ENCODE data around the gene KSR2. TPM values are rescaled to one million over a fixed set of nuclear protein-coding genes. Genes with fewer than 3 reads are reported as not detected.

KSR2 gene
- total RNA-seq, 1 experiment from 2014 or later, result 0.15 TPM

DNA sequence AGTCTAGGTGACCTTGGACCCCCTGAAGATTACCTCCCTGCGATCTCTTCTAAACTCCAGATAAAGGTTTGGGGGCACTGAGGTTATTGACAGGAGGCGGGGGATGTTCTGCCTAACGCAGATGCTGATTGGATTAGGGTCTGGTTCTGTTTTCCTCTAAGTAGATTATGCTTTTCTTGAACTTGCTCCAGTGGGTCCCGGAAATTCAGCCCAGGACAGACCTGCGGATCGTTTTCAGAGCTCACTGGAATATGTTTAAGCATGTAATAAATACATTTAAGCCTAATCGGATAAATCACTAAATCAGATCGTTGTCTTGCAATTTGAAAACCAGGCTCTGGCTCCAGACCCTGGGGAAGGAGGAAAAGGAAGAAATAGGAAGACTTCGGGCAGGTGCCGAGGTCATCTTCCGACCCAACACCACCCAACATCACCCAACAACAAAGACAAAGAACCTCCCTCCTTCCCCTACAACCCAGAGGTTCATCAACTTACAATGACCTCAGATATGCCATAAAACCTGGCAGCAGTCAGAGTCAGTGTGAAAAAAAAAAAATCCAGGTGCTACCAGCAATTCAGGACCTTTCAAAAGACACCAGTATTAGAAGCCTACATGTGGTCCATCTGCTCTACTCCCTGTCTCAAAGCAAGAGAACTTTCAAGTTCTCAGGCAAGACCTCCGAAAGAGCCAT is 148.4 kb downstream of the KSR2 start:
- CTCF ChIA-PET, result no interaction called here
- POLR2A ChIA-PET, result no interaction called here
- intact Hi-C loops (cut with micrococcal nuclease; ENCODE audit: unreplicated experiment) (no loop called here), in situ Hi-C loops (cut with HindIII; ENCODE audit: low pct_unique_long_range_greater_than_20kb, low sequenced_read_pairs) (no loop called here)
- H3K4me1 ChIP-seq (ENCODE audit: control insufficient read depth, insufficient read depth, low read length), result no peaks in the 10 kb centered on the region
- no peak overlapping the region for H3K4me3 ChIP-seq (ENCODE audit: low read depth in 2 of 2, low read length in 2 of 2)
- no TSS peak for BruUV-seq (replicated peaks)
- no peak overlapping the region for H3K27ac ChIP-seq (ENCODE audit: low read length)
- H3K27me3 ChIP-seq (ENCODE audit: control insufficient read depth, insufficient read depth, low read length), result peaks cover 3% of the 10 kb centered on the region; the same call in 1 of the 2 replicates
- H3K9me3 ChIP-seq (ENCODE audit: control insufficient read depth, insufficient read depth, low read depth, low read length), result no peaks in the 10 kb centered on the region
- H3K36me3 ChIP-seq (ENCODE audit: control insufficient read depth, insufficient read depth, low read length), result no peaks in the 10 kb centered on the region
- no peak for ATAC-seq
- DNase-seq (ENCODE audit: low read depth, low spot score), result no peak
- TF ChIP-seq, protein P1, sequence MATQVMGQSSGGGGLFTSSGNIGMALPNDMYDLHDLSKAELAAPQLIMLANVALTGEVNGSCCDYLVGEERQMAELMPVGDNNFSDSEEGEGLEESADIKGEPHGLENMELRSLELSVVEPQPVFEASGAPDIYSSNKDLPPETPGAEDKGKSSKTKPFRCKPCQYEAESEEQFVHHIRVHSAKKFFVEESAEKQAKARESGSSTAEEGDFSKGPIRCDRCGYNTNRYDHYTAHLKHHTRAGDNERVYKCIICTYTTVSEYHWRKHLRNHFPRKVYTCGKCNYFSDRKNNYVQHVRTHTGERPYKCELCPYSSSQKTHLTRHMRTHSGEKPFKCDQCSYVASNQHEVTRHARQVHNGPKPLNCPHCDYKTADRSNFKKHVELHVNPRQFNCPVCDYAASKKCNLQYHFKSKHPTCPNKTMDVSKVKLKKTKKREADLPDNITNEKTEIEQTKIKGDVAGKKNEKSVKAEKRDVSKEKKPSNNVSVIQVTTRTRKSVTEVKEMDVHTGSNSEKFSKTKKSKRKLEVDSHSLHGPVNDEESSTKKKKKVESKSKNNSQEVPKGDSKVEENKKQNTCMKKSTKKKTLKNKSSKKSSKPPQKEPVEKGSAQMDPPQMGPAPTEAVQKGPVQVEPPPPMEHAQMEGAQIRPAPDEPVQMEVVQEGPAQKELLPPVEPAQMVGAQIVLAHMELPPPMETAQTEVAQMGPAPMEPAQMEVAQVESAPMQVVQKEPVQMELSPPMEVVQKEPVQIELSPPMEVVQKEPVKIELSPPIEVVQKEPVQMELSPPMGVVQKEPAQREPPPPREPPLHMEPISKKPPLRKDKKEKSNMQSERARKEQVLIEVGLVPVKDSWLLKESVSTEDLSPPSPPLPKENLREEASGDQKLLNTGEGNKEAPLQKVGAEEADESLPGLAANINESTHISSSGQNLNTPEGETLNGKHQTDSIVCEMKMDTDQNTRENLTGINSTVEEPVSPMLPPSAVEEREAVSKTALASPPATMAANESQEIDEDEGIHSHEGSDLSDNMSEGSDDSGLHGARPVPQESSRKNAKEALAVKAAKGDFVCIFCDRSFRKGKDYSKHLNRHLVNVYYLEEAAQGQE (IDR thresholded peaks at IDR 0.05; ENCODE audit: insufficient read depth in 1 of 2, low read depth in 2 of 2, low read length in 1 of 2), result no peak

DNA sequence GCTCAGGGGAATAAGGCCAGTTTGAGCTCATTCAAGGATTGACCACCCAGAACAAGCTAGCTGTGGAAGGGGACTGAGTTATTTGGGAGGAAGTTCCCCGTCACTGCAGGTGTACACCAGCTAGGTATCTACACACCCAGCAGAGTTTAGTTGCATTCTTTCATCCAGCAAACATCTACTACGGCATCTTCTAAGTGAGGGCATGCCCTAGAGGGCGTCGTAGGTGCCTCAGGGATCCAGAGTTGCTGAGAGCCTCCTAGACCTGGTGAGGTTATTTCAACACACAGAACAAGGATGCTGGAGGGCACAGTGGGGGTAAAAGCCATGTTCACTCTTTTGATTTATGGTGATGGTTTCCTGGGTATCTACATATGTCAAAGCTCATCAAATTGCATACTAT is 149.6 kb downstream of the KSR2 start:
- POLR2A ChIA-PET, result interaction anchor here (0.6 kb wide), 1 partner anchor 14 kb away, joined by 3 read pairs; no protein-coding TSS in a partner anchor
- Histone ChIP-seq H3K4me1 (ENCODE audit: control insufficient read depth, insufficient read depth, low read length) (no peaks in the 10 kb centered on the region), H3K9me3 (ENCODE audit: control insufficient read depth, insufficient read depth, low read depth, low read length) (no peaks in the 10 kb centered on the region), H3K4me3 (ENCODE audit: low read depth in 2 of 2, low read length in 2 of 2) (no peak overlapping the region), H3K27ac (ENCODE audit: low read length) (no peak overlapping the region), H3K27me3 (ENCODE audit: control insufficient read depth, insufficient read depth, low read length) (peaks cover 3% of the 10 kb centered on the region; the same call in 1 of the 2 replicates), H3K36me3 (ENCODE audit: control insufficient read depth, insufficient read depth, low read length) (no peaks in the 10 kb centered on the region)
- no peak for DNase-seq (ENCODE audit: low read depth, low spot score)
- TF ChIP-seq, protein P2, sequence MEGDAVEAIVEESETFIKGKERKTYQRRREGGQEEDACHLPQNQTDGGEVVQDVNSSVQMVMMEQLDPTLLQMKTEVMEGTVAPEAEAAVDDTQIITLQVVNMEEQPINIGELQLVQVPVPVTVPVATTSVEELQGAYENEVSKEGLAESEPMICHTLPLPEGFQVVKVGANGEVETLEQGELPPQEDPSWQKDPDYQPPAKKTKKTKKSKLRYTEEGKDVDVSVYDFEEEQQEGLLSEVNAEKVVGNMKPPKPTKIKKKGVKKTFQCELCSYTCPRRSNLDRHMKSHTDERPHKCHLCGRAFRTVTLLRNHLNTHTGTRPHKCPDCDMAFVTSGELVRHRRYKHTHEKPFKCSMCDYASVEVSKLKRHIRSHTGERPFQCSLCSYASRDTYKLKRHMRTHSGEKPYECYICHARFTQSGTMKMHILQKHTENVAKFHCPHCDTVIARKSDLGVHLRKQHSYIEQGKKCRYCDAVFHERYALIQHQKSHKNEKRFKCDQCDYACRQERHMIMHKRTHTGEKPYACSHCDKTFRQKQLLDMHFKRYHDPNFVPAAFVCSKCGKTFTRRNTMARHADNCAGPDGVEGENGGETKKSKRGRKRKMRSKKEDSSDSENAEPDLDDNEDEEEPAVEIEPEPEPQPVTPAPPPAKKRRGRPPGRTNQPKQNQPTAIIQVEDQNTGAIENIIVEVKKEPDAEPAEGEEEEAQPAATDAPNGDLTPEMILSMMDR (IDR thresholded peaks at IDR 0.05), result peak; percentile 15; the same call in 1 of the 2 replicates
- TF ChIP-seq TCF7L2 (IDR thresholded peaks at IDR 0.05; ENCODE audit: low read depth, low read length) (no peak), SIN3A (IDR thresholded peaks at IDR 0.05; ENCODE audit: borderline replicate concordance, insufficient read depth, low read depth, low read length) (no peak)
- CTCF ChIA-PET, result interaction anchor here (0.6 kb wide), 1 partner anchor 26 kb away, joined by 5 read pairs; no protein-coding TSS in a partner anchor
- ATAC-seq, result no peak
- in situ Hi-C loops (cut with HindIII; ENCODE audit: low pct_unique_long_range_greater_than_20kb, low sequenced_read_pairs), result no loop called here
- no TSS peak for BruUV-seq (replicated peaks)
- intact Hi-C loops (cut with micrococcal nuclease; ENCODE audit: unreplicated experiment), result no loop called here

DNA sequence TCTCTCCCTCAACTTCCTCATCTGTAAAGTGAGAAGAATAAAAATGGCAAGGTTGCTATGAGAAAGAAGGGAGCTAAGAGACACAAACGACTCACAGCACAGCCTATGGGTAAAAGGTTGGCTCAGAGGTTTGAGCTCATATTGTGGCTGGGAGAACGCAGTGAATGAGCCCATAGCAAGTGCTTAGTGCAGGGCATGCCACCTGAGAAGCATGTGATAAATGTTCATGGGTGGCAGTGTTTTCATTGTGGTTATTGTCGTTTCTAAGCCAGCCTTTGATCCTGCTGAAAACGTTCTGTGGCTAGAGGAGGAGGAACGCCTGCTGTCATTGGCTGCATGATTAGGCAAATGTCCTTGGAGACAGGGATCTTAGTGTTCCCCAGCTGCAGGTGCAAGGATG is 150.4 kb downstream of the KSR2 start:
- ChIA-PET CTCF (interaction anchor here (0.6 kb wide), 1 partner anchor 334 kb away, joined by 3 read pairs; no protein-coding TSS in a partner anchor), POLR2A (interaction anchor here (0.6 kb wide), 1 partner anchor 15 kb away, joined by 3 read pairs; no protein-coding TSS in a partner anchor)
- in situ Hi-C loops (cut with HindIII; ENCODE audit: low pct_unique_long_range_greater_than_20kb, low sequenced_read_pairs), result no loop called here
- no peak overlapping the region for H3K4me3 ChIP-seq (ENCODE audit: low read depth in 2 of 2, low read length in 2 of 2)
- intact Hi-C loops (cut with micrococcal nuclease; ENCODE audit: unreplicated experiment), result no loop called here
- H3K4me1 ChIP-seq (ENCODE audit: control insufficient read depth, insufficient read depth, low read length), result no peaks in the 10 kb centered on the region
- no peaks in the 10 kb centered on the region for H3K9me3 ChIP-seq (ENCODE audit: control insufficient read depth, insufficient read depth, low read depth, low read length)
- no TSS peak for BruUV-seq (replicated peaks)
- H3K27me3 ChIP-seq (ENCODE audit: control insufficient read depth, insufficient read depth, low read length), result peaks cover 3% of the 10 kb centered on the region; the same call in 1 of the 2 replicates
- no peak overlapping the region for H3K27ac ChIP-seq (ENCODE audit: low read length)
- H3K36me3 ChIP-seq (ENCODE audit: control insufficient read depth, insufficient read depth, low read length), result no peaks in the 10 kb centered on the region
- TF ChIP-seq, protein P2 (IDR thresholded peaks at IDR 0.05), result no peak
- TF ChIP-seq TCF7L2 (IDR thresholded peaks at IDR 0.05; ENCODE audit: low read depth, low read length) (no peak), POLR2AphosphoS5 (IDR thresholded peaks at IDR 0.05; ENCODE audit: low read depth, low read length) (no peak), SIN3A (IDR thresholded peaks at IDR 0.05; ENCODE audit: borderline replicate concordance, insufficient read depth, low read depth, low read length) (no peak)
- TF ChIP-seq, protein P1 (IDR thresholded peaks at IDR 0.05; ENCODE audit: insufficient read depth in 1 of 2, low read depth in 2 of 2, low read length in 1 of 2), result no peak
- DNase-seq (ENCODE audit: low read depth, low spot score) (no peak), ATAC-seq (no peak)
